CD4-positive, CD25-positive, alpha-beta regulatory T cell (primary cell): ENCODE results near the gene ADAM33. TPM values are rescaled to one million over a fixed set of nuclear protein-coding genes. Genes with fewer than 3 reads are reported as not detected.

Experiments
- ATAC-seq, 2 donors: fragments of 150-1000 bp; cut with Tn5 transposase; one replicate each; pipeline ENCODE4 v1.10.0; 2021; ENCODE audit warnings: low read depth in 2 of 2, moderate number of reproducible peaks in 2 of 2, moderate library complexity in 1 of 2
- DNase-seq, 3 donors: peaks; one replicate each; pipeline versions ENCODE4 v3.0.0 to v3.0.0-alpha.2; 2012 to 2022; ENCODE audit warnings: mixed read lengths in 1 of 3
- H3K27ac ChIP-seq: one replicate; pipeline ENCODE4 v1.7.0; 2013; ENCODE audit warnings: mild to moderate bottlenecking, low read length; ENCODE audit not compliant: insufficient read depth, poor library complexity, severe bottlenecking
- H3K27me3 ChIP-seq: one replicate; pipeline ENCODE4 v1.7.0; 2013; ENCODE audit warnings: low read length; ENCODE audit not compliant: control insufficient read depth, insufficient read depth
- H3K36me3 ChIP-seq: one replicate; pipeline ENCODE4 v1.7.0; 2013; ENCODE audit warnings: mild to moderate bottlenecking, low read length, moderate library complexity; ENCODE audit not compliant: control insufficient read depth, insufficient read depth
- H3K4me1 ChIP-seq: 2 replicates; pipeline ENCODE4 v1.7.0; 2013; ENCODE audit warnings: mild to moderate bottlenecking, low read length; ENCODE audit not compliant: insufficient read depth, control insufficient read depth, poor library complexity, severe bottlenecking
- H3K4me3 ChIP-seq: one replicate; pipeline ENCODE4 v1.7.0; 2013; ENCODE audit warnings: low read depth, mild to moderate bottlenecking, low read length, moderate library complexity
- H3K9me3 ChIP-seq, 2 experiments: 1 replicate in 1 of 2; 2 replicates in 1 of 2; pipeline ENCODE4 v1.7.0; 2013; ENCODE audit warnings: low read length in 2 of 2, mild to moderate bottlenecking in 1 of 2, moderate library complexity in 1 of 2; ENCODE audit not compliant: control insufficient read depth in 2 of 2
- H3K27ac Mint-ChIP-seq, 3 donors: one replicate each; pipeline ENCODE4 v1.8.0; 2020 to 2022; ENCODE audit warnings: mild to moderate bottlenecking in 3 of 3, mixed read lengths in 3 of 3, moderate library complexity in 2 of 3
- H3K27me3 Mint-ChIP-seq: one replicate; pipeline ENCODE4 v1.8.0; 2022; ENCODE audit warnings: mild to moderate bottlenecking, mixed read lengths
- H3K36me3 Mint-ChIP-seq: one replicate; pipeline ENCODE4 v1.8.0; 2020; ENCODE audit warnings: mixed read lengths
- H3K4me1 Mint-ChIP-seq, 4 donors: one replicate each; pipeline ENCODE4 v1.8.0; 2020 to 2022; ENCODE audit warnings: mixed read lengths in 4 of 4, mild to moderate bottlenecking in 1 of 4
- H3K4me3 Mint-ChIP-seq, 4 donors: one replicate each; pipeline ENCODE4 v1.8.0; 2020 to 2022; ENCODE audit warnings: mild to moderate bottlenecking in 4 of 4, mixed read lengths in 4 of 4, moderate library complexity in 3 of 4
- H3K9me3 Mint-ChIP-seq, 7 donors: one replicate each; pipeline ENCODE4 v1.8.0; 2020 to 2022; ENCODE audit warnings: mixed read lengths in 7 of 7, mild to moderate bottlenecking in 3 of 7, moderate library complexity in 2 of 7
- polyA plus RNA-seq, 4 donors: library from polyadenylated mRNA; unstranded; fragments of 300-500 nt; fragmentation: Illumina TruSeq; gene quantifications; one replicate each; pipeline ENCODE4 v1.2.3, GENCODE V29; 2021
- total RNA-seq: library from RNA; stranded (reverse); gene quantifications from one replicate; pipeline ENCODE4 v1.2.3, GENCODE V29; 2022

ADAM33 gene
- total and polyA plus RNA-seq, 5 donors from 2014 or later = not detected

DNA sequence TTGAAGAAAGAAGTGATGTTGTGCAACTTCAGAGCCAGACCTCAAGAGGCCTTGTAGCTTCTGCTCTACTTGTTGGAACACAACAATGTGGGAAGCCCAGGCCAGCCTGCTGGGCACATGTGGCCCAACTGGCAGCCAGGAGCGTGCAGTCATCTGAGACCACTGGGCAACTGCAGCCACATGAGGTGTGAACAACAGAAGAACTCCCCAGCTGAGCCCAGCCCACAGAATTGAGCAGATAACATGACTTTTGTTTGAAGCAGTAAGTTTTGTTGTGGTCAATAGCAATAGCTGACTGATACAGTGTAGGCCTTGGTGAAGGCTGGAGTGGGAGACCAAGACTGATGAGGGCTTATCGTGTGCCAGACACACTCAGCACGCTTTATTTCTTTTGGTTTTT is 8.6 kb upstream of the ADAM33 start:
- Mint-ChIP-seq H3K4me3 (no peak overlapping the region), H3K9me3 (peaks cover 0 to 1% (median 0%) of the 10 kb centered on the region in 7 donors), H3K36me3 (no peaks in the 10 kb centered on the region), H3K4me1 (peaks cover 0 to 2% (median 0%) of the 10 kb centered on the region in 4 donors), H3K27me3 (peaks cover 11% of the 10 kb centered on the region), H3K27ac (no peak overlapping the region)
- no peak for DNase-seq
- no peaks in the 10 kb centered on the region for H3K9me3 ChIP-seq
- H3K4me1 ChIP-seq = no peaks in the 10 kb centered on the region
- no peaks in the 10 kb centered on the region for H3K36me3 ChIP-seq
- no peak for ATAC-seq
- no peak overlapping the region for H3K4me3 ChIP-seq
- no peaks in the 10 kb centered on the region for H3K27me3 ChIP-seq
- no peak overlapping the region for H3K27ac ChIP-seq

DNA sequence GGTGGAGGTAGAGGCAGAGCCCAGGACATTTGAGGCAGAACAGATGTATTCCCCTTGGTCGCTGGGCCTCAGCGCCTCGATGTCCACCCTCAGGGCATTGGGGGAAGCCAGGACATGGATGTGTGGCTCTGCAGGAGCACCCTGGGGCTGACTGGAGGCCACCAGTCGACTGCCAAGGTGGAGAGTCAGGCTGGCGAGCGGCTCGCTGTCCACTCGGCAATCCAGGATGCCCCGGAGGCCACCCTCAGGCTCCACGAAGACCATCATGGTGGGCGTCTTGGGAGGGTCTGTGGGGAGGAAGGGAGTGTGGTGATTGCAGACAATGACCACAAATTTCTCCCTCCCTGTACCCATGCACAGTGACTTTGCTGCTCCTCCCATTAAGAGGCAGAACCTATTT is 8.2 kb upstream of the ADAM33 start:
- ATAC-seq (no peak), DNase-seq (no peak)
- Histone ChIP-seq H3K36me3 (no peaks in the 10 kb centered on the region), H3K27ac (no peak overlapping the region), H3K4me3 (no peak overlapping the region), H3K4me1 (no peaks in the 10 kb centered on the region), H3K27me3 (no peaks in the 10 kb centered on the region), H3K9me3 (no peaks in the 10 kb centered on the region)
- peaks cover 0 to 2% (median 0%) of the 10 kb centered on the region in 4 donors for H3K4me1 Mint-ChIP-seq
- peaks cover 11% of the 10 kb centered on the region for H3K27me3 Mint-ChIP-seq
- no peaks in the 10 kb centered on the region for H3K36me3 Mint-ChIP-seq
- H3K9me3 Mint-ChIP-seq = peaks cover 0 to 1% (median 0%) of the 10 kb centered on the region in 7 donors
- H3K27ac Mint-ChIP-seq = no peak overlapping the region
- no peak overlapping the region for H3K4me3 Mint-ChIP-seq

DNA sequence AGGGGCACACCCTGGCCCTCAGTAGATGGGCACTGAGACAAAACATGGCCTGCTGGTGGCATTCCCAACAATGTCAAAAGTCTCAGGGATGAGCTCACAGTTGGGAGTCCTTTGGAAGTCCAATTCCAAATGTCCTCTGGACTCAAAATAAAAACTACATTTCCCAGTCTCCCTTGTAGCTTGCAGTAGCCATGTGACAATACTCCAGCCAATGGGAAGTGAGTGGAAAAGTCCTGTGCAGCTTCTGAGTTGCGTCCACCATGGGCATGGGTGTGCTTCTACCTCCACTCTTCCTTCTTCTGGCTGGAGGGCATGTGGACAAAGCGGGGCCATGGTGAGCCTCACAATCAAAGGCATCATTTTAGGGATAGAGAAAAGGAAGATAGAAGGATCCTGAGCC is 5.8 kb upstream of the ADAM33 start:
- DNase-seq (no peak), ATAC-seq (no peak)
- Mint-ChIP-seq H3K4me1 (peaks cover 0 to 2% (median 0%) of the 10 kb centered on the region in 4 donors), H3K36me3 (no peaks in the 10 kb centered on the region), H3K27me3 (peaks cover 33% of the 10 kb centered on the region), H3K9me3 (peaks cover 0 to 1% (median 0%) of the 10 kb centered on the region in 7 donors), H3K27ac (peak overlapping the region in 1 of 3 donors; percentile 76), H3K4me3 (no peak overlapping the region)
- H3K27ac ChIP-seq = no peak overlapping the region
- H3K9me3 ChIP-seq = no peaks in the 10 kb centered on the region
- peaks cover 2% of the 10 kb centered on the region for H3K27me3 ChIP-seq
- H3K4me3 ChIP-seq = no peak overlapping the region
- H3K36me3 ChIP-seq = no peaks in the 10 kb centered on the region
- H3K4me1 ChIP-seq = no peaks in the 10 kb centered on the region

DNA sequence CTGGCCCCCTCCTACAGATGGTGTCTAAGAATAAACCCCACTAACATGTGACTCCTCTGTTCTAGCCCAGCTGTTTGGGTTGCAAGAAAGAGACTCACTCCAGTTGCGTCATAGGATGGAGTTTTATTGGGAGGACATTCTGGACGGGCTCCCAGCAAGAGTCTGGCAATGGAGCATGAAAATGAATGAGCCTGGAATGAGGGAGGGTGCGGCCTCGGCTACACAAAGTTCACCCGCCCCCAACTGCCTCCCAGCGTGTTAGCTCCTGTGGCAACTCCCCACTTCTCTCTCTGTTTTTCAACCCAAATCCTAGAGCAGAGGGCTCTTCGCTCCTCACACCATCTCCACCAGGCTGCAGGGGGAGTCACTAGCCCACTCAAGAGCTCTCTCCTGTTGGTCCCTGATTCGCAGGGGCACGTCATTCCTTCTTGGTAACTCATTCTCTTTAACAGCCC is 5.1 kb upstream of the ADAM33 start:
- Mint-ChIP-seq H3K4me3 (no peak overlapping the region), H3K27ac (no peak overlapping the region), H3K36me3 (no peaks in the 10 kb centered on the region), H3K9me3 (peaks cover 0 to 1% (median 0%) of the 10 kb centered on the region in 7 donors), H3K27me3 (peaks cover 37% of the 10 kb centered on the region), H3K4me1 (peaks cover 0 to 2% (median 0%) of the 10 kb centered on the region in 4 donors)
- H3K27ac ChIP-seq = no peak overlapping the region
- H3K36me3 ChIP-seq = no peaks in the 10 kb centered on the region
- DNase-seq (no peak), ATAC-seq (no peak)
- H3K4me3 ChIP-seq = no peak overlapping the region
- H3K27me3 ChIP-seq = peaks cover 2% of the 10 kb centered on the region
- H3K4me1 ChIP-seq = no peaks in the 10 kb centered on the region
- no peaks in the 10 kb centered on the region for H3K9me3 ChIP-seq

DNA sequence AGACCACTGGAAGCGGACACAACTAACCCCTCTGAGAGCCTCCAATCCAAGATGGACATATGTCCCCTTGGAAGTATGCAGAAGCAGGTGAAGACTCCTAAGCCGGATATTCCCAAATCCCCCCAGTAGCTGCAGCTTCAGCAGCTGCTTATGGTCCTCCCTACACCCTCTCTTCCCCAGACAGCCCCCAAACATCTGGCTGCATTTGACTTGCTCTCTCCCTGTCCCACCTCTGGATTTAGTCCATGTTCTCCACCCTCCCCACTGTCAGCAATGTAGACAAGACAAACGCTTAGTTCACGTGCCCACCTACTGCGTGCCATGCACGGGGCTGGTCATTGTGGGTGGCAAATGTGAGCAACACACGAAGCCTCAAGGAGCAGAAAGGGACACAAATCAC is 4.6 kb upstream of the ADAM33 start:
- no peak overlapping the region for H3K4me3 Mint-ChIP-seq
- peaks cover 2% of the 10 kb centered on the region for H3K27me3 ChIP-seq
- DNase-seq (no peak), ATAC-seq (no peak)
- peaks cover 38% of the 10 kb centered on the region for H3K27me3 Mint-ChIP-seq
- no peak overlapping the region for H3K27ac Mint-ChIP-seq
- peaks cover 0 to 2% (median 0%) of the 10 kb centered on the region in 4 donors for H3K4me1 Mint-ChIP-seq
- no peaks in the 10 kb centered on the region for H3K4me1 ChIP-seq
- H3K4me3 ChIP-seq = no peak overlapping the region
- H3K36me3 Mint-ChIP-seq = no peaks in the 10 kb centered on the region
- peaks cover 0 to 1% (median 0%) of the 10 kb centered on the region in 7 donors for H3K9me3 Mint-ChIP-seq
- no peak overlapping the region for H3K27ac ChIP-seq
- H3K36me3 ChIP-seq = no peaks in the 10 kb centered on the region
- no peaks in the 10 kb centered on the region for H3K9me3 ChIP-seq

DNA sequence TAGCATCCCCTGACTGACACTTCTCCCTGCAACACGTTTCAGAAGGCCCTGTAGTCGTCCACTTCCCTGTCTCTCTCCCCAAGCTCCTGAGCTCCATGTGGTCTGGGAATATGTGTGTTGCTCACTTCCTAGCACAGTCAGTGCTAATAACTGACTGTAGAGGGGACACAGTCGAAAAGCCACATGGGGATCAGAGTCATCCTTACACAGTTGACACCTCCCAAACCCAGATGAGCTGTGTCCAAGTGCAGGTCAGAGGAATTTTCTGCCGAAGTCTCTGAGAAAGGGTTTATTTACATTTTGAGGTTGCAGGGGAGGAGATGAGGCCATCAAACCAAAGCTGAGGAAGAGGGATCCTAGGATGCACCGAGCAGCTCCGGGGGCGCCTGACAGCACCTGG is 3.5 kb upstream of the ADAM33 start:
- no peak overlapping the region for H3K27ac Mint-ChIP-seq
- H3K27me3 Mint-ChIP-seq = peaks cover 47% of the 10 kb centered on the region
- no peak overlapping the region for H3K4me3 ChIP-seq

DNA sequence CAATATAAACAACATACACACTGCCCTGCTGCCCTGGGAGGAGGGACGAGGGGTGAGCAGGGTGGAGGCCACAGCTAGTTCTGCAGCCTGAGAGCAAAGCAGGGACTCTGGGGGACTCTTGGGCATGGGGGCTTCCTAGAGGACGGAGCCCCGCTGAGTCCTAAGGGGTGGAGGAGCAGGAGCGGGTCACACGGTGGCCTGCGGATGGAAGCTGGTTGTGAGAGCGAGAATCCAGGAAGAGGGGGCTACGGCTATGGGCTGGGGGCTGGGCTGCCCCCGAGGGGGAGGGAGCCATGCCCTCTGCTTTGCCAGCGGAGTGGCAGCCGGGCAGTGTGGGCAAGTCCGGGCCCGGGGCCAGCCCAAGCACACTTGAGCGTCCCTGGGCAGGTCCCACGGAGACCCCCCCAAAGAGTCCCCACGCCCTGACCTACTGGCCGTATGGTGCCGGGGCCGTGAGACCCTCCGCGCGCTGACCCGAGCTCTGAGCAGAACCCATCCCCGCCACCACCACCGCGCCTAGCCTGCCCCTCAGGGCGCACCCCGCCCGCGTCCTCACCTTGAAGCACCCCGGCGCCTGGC is 369 bp downstream of the ADAM33 start:
- Histone ChIP-seq H3K27ac (no peak overlapping the region), H3K27me3 (peaks cover 2% of the 10 kb centered on the region), H3K4me3 (no peak overlapping the region), H3K9me3 (no peaks in the 10 kb centered on the region), H3K36me3 (no peaks in the 10 kb centered on the region), H3K4me1 (peaks cover 3% of the 10 kb centered on the region)
- H3K4me1 Mint-ChIP-seq = peaks cover 0 to 7% (median 0%) of the 10 kb centered on the region in 4 donors
- H3K27me3 Mint-ChIP-seq = peaks cover 63% of the 10 kb centered on the region
- H3K4me3 Mint-ChIP-seq = no peak overlapping the region
- H3K9me3 Mint-ChIP-seq = peaks cover 0 to under 1% (median 0%) of the 10 kb centered on the region in 7 donors
- no peak for DNase-seq
- no peaks in the 10 kb centered on the region for H3K36me3 Mint-ChIP-seq
- H3K27ac Mint-ChIP-seq = no peak overlapping the region
- no peak for ATAC-seq

More for the DNA sequence above, 3.5 kb upstream of the ADAM33 start:
- Histone ChIP-seq H3K4me1 (no peaks in the 10 kb centered on the region), H3K27ac (no peak overlapping the region), H3K36me3 (no peaks in the 10 kb centered on the region), H3K27me3 (peaks cover 2% of the 10 kb centered on the region), H3K9me3 (no peaks in the 10 kb centered on the region)
- DNase-seq (no peak), ATAC-seq (no peak)
- Mint-ChIP-seq H3K36me3 (no peaks in the 10 kb centered on the region), H3K4me1 (peaks cover 0 to 2% (median 0%) of the 10 kb centered on the region in 4 donors), H3K9me3 (peaks cover 0 to 1% (median 0%) of the 10 kb centered on the region in 7 donors), H3K4me3 (no peak overlapping the region)

DNA sequence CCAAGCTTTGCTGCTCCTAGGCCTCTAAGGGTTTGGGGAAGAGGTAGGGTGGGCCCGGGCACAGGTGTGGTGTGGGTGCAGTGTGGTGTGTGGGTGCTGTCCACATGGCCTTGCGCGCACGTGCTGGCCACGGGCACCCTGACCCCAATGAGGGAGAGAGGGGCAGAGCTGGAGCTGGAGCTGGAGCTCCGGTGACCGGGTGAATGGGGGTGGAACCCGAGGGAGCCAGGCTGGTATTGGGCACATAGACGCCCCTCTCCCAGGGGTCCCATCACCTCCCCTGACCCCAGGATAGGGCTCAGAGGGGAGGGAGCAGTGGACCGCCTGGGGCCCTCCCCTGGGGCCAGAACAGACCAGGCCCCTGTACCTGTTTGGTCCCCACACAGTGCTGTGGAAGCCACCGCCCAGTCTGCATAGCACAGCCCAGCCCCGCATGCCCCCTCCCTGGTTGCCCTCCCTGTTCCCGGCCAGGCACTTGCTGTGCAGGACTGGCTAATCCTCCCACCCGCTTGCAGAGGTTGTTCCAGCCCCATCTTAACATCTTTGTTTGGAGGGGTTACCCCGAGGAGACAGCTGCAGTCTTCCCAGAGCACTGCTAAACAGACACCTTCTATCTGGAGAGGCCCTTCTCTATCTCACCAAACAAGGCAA is 984 bp downstream of the ADAM33 start:
- Histone ChIP-seq H3K27ac (no peak overlapping the region), H3K36me3 (no peaks in the 10 kb centered on the region), H3K4me3 (no peak overlapping the region), H3K27me3 (peaks cover 2% of the 10 kb centered on the region), H3K9me3 (no peaks in the 10 kb centered on the region), H3K4me1 (peaks cover 3% of the 10 kb centered on the region)
- no peak for ATAC-seq
- Mint-ChIP-seq H3K4me1 (peaks cover 0 to 7% (median 0%) of the 10 kb centered on the region in 4 donors), H3K27me3 (peaks cover 64% of the 10 kb centered on the region), H3K9me3 (no peaks in the 10 kb centered on the region), H3K4me3 (no peak overlapping the region), H3K27ac (no peak overlapping the region), H3K36me3 (no peaks in the 10 kb centered on the region)
- no peak for DNase-seq
